Activated naive CD4-positive, alpha-beta T cell treated with anti-CD3 and anti-CD28 coated beads, Interleukin-2, amount 50 U/mL, for 72 hours (primary cell): ENCODE measurements around the gene ZNF648. TPM values are rescaled to one million over a fixed set of nuclear protein-coding genes. Genes with fewer than 3 reads are reported as not detected.
"Not testable (repeated sequence)": the region's sequence is repeated elsewhere in the genome, so short reads cannot be mapped to it uniquely, and the experiment has no call there.

Experiments
- ATAC-seq, 2 donors: fragments of 150-1000 bp; cut with Tn5 transposase; 2 replicates each; pipeline ENCODE4 v1.10.0; 2021; ENCODE audit warnings: mild to moderate bottlenecking in 2 of 2, moderate library complexity in 2 of 2
- DNase-seq, 2 donors: peaks; one replicate each; pipeline ENCODE4 v3.0.0; 2021 to 2022; ENCODE audit warnings: low spot score in 2 of 2
- H3K27ac Mint-ChIP-seq, 2 donors: one replicate each; pipeline ENCODE4 v1.8.0; 2022; ENCODE audit warnings: mild to moderate bottlenecking in 2 of 2, mixed read lengths in 2 of 2
- H3K36me3 Mint-ChIP-seq, 2 donors: one replicate each; pipeline ENCODE4 v1.8.0; 2022; ENCODE audit warnings: mixed read lengths in 2 of 2
- H3K9me3 Mint-ChIP-seq, 2 donors: one replicate each; pipeline ENCODE4 v1.8.0; 2022; ENCODE audit warnings: mixed read lengths in 2 of 2
- total RNA-seq, 2 donors: library from RNA; stranded (reverse); gene quantifications; one replicate each; pipeline ENCODE4 v1.2.3, GENCODE V29; 2022

ZNF648 gene, protein sequence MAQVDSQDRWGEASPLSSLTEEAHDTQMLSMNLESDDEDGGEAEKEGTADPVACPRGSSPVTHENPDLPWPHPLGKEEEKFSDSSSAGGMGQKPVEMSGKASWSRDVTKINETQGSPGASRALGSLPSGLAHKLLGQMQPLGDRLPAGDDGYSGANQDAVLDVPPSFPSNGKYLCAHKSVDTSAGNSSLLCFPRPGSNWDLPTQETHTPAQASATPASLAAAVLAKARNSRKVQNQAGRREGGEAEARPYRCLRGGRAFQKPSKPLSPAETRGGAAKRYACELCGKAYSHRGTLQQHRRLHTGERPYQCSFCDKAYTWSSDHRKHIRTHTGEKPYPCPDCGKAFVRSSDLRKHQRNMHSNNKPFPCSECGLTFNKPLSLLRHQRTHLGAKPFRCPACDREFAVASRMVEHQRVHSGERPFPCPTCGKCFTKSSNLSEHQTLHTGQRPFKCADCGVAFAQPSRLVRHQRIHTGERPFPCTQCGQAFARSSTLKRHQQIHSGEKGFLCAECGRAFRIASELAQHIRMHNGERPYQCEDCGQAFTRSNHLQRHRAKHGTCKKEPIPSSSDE
- under 1 TPM in 1 of 2 donors, not detected in 1; 0.12 TPM for total RNA-seq

DNA sequence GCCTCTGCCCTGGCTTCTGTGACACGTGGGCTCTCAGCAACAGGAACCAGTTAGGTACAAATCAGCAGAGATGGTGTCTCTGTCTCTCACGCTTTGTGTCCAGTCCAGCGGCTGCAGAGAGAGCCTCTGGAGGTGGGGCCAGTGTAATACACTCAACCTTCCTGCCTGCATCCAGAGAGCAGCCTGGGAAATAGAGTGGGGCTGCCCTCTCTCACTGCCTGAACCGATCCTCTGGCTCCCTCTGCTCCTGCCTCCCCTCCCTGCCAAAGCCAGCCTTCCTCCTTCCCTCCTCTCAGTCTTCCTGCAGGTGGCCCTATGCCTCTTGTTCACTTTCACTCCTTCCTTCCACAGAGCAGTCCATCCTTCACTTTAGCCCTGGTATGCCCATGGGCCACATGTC is at the start of gene ZNF648:
Gene ZNF648 (minus strand): TSS at position 119 of the 400 bp plus-strand sequence. CDS start 3,702 bp downstream, outside the sequence.
- DNase-seq (no peak), ATAC-seq (no peak)
- H3K27ac Mint-ChIP-seq: peak within 1 kb of the TSS in 1 of 2 donors; percentile 58
- no peaks in the 10 kb centered on the region for H3K9me3 Mint-ChIP-seq
- no peaks in the 10 kb centered on the region for H3K36me3 Mint-ChIP-seq

GRCh38 chr1:182110635-182111034 is 49.1 kb upstream of the ZNF648 start:
- Mint-ChIP-seq H3K27ac (no peak overlapping the region), H3K9me3 (peaks cover 8 to 9% of the 10 kb centered on the region in 2 donors), H3K36me3 (peaks cover 0 to 9% of the 10 kb centered on the region in 2 donors)
- DNase-seq (no peak), ATAC-seq (no peak)

DNA sequence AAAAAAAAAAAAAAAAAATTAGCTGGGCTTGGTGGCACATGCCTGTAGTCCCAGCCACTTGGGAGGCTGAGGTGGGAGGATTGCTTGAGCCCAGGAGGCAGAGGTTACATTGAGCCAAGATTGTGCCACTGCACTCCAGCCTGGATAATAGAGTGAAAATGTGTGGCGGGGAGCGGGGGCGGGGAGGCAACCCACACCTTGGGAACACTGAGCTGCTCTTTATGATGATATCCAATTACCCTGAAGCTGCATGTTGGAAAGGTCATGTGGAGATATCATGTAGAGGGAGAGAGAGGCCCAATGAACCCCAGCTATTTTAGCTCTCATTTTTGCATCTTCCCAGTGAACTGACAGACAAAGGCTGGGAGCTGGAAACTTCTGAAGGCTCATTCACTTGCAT is 48.3 kb upstream of the ZNF648 start:
- H3K9me3 Mint-ChIP-seq: peaks cover 8 to 9% of the 10 kb centered on the region in 2 donors
- no peak overlapping the region for H3K27ac Mint-ChIP-seq
- no peak for DNase-seq
- H3K36me3 Mint-ChIP-seq: peaks cover 0 to 9% of the 10 kb centered on the region in 2 donors
- no peak for ATAC-seq

- ATAC-seq: no peak
- DNase-seq: no peak
- Mint-ChIP-seq H3K9me3 (peaks cover 8 to 9% of the 10 kb centered on the region in 2 donors), H3K27ac (no peak overlapping the region), H3K36me3 (peaks cover 0 to 9% of the 10 kb centered on the region in 2 donors)
Observed at GRCh38 chr1:182107209-182107608, 45.7 kb upstream of the ZNF648 start.

DNA sequence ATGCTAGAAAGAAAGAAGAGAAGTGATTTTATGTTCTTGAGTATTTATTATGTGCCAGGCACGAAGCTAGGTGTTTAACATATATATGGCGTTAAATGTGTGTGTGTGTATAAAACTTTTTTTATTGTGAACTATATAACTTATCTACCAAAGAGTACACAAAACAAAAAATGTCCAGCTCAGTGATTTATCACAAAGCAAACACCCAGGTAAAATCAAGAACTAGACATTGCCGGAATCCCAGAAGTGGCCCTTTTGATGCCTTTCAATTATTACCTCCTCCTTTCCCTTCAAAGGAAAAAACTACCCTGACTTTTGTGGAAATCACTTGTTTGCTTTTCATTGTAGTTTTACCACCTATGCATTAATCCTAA is 40.5 kb upstream of the ZNF648 start:
- Mint-ChIP-seq H3K9me3 (peaks cover under 1% of the 10 kb centered on the region in 2 donors), H3K27ac (no peak overlapping the region), H3K36me3 (peaks cover 0 to 1% of the 10 kb centered on the region in 2 donors)
- ATAC-seq: no peak
- no peak for DNase-seq

GRCh38 chr1:182101415-182102042 is 40.0 kb upstream of the ZNF648 start:
- Mint-ChIP-seq H3K36me3 (no peaks in the 10 kb centered on the region), H3K9me3 (no peaks in the 10 kb centered on the region), H3K27ac (no peak overlapping the region)
- no peak for DNase-seq
- ATAC-seq: no peak

- no peak for DNase-seq
- no peaks in the 10 kb centered on the region for H3K9me3 Mint-ChIP-seq
- no peak overlapping the region for H3K27ac Mint-ChIP-seq
- no peaks in the 10 kb centered on the region for H3K36me3 Mint-ChIP-seq
- ATAC-seq: no peak
Observed at GRCh38 chr1:182098301-182098700, 36.8 kb upstream of the ZNF648 start.

DNA sequence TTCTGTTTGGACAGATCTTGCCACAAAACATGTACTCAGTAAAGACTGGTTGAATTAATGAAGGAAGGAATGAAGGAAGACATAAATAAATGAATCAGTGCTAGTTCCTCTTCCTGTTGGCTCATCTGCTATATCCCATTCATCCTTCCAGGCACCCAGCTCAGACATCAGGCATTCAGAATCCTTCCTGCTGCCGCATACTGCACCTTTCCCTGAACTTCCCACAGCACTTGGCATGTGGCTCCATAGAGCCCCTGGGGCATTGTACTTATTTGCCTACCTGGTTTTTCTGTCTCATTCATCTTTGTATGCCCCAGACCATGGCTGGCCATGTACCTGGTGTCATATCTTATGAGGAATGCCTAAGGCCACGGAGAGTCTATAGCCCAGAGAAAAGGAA is 34.4 kb upstream of the ZNF648 start:
- Mint-ChIP-seq H3K9me3 (no peaks in the 10 kb centered on the region), H3K36me3 (no peaks in the 10 kb centered on the region), H3K27ac (no peak overlapping the region)
- ATAC-seq (no peak), DNase-seq (no peak)

DNA sequence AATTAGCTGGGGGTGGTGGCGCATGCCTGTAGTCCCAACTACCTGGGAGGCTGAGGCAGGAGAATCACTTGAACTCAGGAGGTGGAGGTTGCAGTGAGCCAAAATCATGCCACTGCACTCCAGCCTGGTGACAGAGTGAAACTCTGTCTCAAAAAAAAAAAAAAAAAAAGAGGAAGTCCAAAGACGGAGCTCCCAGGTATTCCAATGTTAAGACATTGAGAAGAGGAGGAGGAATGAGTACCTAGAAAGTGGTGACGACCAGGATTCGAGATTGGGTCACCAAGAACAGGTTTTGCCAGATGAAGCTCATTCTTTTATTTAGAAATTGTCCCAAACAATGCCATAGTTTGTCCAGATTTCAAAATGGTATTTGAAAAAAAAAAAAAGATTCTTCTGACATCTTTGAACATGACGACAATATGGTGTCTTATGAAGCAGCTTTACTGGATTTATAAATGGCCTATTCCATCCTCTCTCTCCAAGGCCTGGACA is 33.0 kb upstream of the ZNF648 start:
- DNase-seq, H3K36me3 Mint-ChIP-seq: not testable (repeated sequence)

DNA sequence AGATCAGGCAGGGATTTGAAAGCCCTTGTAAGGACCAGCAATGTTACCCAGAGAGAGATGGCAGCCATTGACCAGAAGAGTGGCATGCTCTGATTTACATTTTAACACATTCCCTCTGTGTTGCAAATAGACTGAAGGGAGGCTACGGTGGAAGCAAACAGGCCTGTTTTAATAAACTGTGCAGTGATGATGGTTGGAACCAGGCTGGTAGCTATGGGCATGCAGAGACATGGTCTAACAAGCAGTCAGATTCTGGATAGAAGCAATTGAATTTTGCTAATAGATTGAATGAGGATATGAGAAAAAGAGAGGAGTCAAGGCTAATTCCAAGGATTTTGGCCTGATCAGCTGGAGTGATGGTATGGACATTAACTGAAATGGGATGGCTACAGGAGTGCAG is 32.3 kb upstream of the ZNF648 start:
- no peak for DNase-seq
- no peaks in the 10 kb centered on the region for H3K36me3 Mint-ChIP-seq
- no peak for ATAC-seq
- no peaks in the 10 kb centered on the region for H3K9me3 Mint-ChIP-seq
- H3K27ac Mint-ChIP-seq: no peak overlapping the region

More for the DNA sequence above, 33.0 kb upstream of the ZNF648 start:
- H3K9me3 Mint-ChIP-seq, H3K27ac Mint-ChIP-seq, ATAC-seq: not testable (repeated sequence)

- no peak for DNase-seq
- H3K36me3 Mint-ChIP-seq: no peaks in the 10 kb centered on the region
- no peak for ATAC-seq
- no peaks in the 10 kb centered on the region for H3K9me3 Mint-ChIP-seq
- no peak overlapping the region for H3K27ac Mint-ChIP-seq
Observed at GRCh38 chr1:182092336-182092735, 30.8 kb upstream of the ZNF648 start.

DNA sequence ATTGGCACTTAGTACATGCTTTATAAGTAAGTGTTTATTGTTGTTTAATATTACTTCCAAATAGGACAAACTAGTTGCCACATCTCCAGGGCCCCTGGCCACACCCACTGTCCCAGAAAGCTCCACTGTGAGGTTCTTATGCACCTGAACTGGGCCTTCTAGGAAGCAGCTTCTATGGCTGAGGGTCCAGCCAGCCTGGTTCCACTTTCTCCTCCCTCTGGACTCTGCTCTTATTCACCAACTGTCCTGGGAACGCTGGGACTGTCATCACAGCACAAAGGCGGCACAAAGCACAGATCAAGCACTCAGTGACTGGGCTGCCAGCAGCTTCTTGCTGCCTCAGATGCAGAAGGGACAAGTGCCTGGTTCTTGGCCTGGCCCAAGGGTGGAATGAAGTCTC is 29.6 kb upstream of the ZNF648 start:
- Mint-ChIP-seq H3K36me3 (no peaks in the 10 kb centered on the region), H3K9me3 (no peaks in the 10 kb centered on the region), H3K27ac (no peak overlapping the region)
- ATAC-seq (no peak), DNase-seq (no peak)

GRCh38 chr1:182087719-182088350 is 26.3 kb upstream of the ZNF648 start:
- Mint-ChIP-seq H3K36me3 (no peaks in the 10 kb centered on the region), H3K9me3 (no peaks in the 10 kb centered on the region), H3K27ac (no peak overlapping the region)
- no peak for ATAC-seq
- no peak for DNase-seq

GRCh38 chr1:182087304-182087703 is 25.8 kb upstream of the ZNF648 start:
- Mint-ChIP-seq H3K27ac (peak overlapping the region in 1 of 2 donors; percentile 15), H3K36me3 (no peaks in the 10 kb centered on the region), H3K9me3 (no peaks in the 10 kb centered on the region)
- ATAC-seq (no peak), DNase-seq (no peak)

DNA sequence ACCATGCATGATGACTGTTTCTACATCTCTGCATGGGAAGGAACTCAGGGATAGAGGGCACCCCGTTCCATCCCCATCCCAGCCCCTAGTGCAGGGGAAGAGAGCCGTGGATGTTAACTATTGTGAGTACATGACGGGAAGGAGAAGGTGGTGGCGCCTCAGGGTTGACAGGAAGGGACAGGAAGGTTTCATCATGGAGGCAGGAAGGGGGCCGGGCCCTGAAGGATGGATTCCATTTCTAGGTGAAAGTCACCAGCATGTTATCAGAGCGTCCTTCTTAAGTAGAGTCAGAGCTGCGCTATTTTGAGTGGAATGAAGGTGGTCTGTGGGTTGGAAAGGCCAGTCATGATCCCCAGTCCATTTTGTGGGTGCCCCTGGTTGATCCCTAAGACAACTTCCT is 25.1 kb upstream of the ZNF648 start:
- Mint-ChIP-seq H3K9me3 (no peaks in the 10 kb centered on the region), H3K36me3 (no peaks in the 10 kb centered on the region), H3K27ac (peak overlapping the region; percentile 15 to 73)
- DNase-seq: no peak
- no peak for ATAC-seq

- Mint-ChIP-seq H3K36me3 (no peaks in the 10 kb centered on the region), H3K9me3 (no peaks in the 10 kb centered on the region), H3K27ac (peak overlapping the region; percentile 15 to 73)
- no peak for DNase-seq
- no peak for ATAC-seq
Observed at GRCh38 chr1:182086136-182086535, 24.6 kb upstream of the ZNF648 start.

GRCh38 chr1:182085726-182086125 is 24.2 kb upstream of the ZNF648 start:
- no peak for DNase-seq
- no peaks in the 10 kb centered on the region for H3K36me3 Mint-ChIP-seq

More at GRCh38 chr1:182085726-182086125, 24.2 kb upstream of the ZNF648 start:
- no peak for ATAC-seq
- no peak overlapping the region for H3K27ac Mint-ChIP-seq
- H3K9me3 Mint-ChIP-seq: no peaks in the 10 kb centered on the region
